ENCODE data around the gene GRHL1.

The GRHL1 gene

DNA sequence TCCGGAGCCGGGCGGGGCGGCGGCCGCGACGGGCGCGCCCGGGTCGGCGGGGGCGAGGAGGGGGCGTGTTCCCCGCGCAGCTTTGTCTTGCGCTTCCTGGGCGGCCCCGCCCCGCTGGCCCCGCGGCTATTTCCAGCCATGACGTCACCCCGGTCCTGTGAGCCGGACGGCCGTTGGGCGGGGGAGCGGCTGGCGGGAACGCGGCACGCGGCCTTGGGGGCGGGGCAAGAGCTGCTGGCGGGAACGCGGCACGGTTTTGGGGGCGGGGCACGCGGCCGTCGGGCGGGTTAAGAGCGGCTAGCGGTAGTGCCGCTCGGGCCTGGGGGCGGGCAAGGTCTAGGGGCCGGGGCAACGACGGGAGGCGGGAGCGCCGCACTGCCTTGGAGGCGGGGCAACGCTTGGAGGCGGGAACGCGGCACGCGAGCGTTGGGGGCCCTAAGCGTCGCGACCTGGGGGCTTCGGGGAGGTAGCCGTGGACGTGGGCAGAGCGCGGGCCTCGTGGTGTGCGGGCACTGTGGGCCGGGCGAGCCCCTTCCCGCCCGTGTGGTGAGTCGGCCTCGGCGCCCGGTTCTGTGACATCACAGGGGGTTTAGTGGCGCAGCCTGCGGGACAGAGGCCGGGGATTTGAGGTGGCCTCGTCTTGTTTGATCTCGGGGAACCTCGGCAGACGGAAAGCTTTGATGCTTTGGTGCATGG is 92.6 kb downstream of the GRHL1 start:
- peak; percentile 55 to 80 for DNase-seq

DNA sequence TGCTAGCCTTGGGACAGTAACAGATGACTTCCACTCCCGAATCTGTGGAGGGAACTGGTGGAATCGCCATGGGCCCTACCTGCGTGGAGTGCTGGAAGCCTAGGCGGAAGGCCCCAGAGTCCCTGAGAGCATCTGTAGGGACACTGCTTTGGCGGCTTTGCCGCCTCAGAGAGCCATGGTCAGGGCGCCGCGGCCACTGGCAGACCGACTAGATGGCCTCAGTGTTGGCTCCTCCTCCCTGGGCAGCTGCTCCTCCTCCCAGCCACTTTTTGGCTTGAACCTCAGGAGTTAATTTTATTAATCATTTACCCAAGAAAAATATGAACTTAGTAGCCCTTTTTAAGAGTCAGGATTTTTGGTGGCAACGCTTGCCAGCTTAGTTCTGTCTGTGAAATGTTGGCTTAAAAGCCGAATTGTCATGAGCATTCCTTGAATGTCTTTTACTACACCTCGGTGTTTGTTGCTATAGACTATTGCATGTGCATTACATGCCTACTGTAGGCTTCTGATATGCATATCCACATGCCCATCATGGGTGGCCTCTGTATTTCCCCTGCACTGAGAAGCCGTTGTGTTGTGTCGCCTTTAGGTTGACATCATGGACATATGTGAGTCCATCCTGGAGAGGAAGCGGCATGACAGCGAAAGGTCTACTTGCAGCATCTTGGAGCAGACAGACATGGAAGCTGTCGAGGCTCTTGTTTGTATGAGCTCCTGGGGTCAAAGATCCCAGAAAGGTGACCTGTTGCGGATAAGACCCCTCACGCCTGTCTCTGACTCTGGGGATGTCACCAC is 94.3 kb downstream of the GRHL1 start:
- no peak for DNase-seq

- no peak for DNase-seq
These were observed 95.4 kb downstream of the GRHL1 start for GRCh38 chr2:10046931-10047330.

DNA sequence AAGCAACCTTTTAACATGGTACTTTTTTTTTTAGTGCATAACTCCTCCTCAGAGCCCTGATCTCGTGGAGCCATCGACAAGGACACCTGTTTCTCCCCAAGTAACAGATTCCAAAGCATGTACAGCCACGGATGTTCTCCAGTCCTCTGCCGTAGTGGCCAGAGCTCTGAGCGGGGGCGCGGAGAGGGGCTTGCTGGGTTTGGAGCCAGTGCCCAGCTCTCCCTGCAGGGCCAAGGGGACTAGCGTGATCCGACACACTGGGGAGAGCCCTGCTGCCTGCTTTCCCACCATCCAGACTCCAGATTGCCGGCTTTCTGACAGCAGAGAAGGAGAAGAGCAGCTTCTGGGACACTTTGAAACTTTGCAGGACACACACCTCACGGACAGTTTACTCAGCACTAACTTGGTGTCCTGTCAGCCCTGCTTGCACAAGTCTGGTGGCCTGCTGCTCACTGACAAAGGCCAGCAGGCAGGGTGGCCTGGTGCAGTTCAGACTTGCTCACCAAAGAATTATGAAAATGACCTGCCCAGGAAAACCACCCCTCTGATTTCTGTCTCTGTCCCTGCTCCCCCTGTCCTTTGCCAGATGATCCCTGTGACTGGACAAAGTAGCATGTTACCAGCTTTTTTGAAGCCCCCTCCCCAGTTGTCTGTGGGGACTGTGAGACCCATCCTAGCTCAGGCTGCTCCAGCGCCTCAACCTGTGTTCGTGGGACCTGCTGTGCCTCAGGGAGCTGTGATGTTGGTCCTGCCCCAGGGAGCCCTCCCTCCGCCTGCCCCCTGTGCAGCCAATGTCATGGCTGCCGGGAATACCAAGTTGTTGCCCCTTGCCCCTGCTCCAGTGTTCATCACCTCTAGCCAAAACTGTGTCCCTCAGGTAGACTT is 96.4 kb downstream of the GRHL1 start:
- DNase-seq = no peak

DNA sequence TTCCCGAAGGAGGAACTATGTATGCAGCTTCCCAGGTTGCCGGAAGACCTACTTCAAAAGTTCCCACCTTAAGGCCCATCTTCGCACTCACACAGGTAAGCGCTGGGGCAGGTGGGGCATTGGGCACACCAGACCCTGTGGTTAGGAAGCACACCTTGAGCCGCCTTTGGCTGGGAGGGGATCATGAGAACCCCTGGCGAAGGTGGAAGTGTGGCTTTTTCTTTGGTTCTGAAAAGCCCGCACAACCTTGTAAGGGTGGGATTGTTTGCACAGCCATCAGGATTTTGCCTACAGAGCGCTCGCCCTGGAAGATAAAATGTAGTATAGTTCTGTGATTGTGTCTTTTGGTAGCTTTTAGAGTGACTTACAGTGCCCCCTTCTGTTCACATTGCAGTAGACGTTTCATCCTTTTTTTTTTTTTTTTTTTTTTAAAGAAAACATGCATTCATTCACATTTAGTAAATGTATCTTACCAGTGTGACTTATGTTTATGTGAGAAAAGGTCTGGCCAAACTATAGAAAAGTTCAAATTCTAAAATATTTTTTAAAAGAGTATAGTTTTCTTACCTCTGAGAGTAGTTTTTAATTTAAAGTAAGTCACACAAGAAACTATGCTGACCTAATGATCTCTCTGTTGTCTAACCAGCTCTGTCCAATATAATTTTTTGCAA is 97.1 kb downstream of the GRHL1 start:
- DNase-seq = peak in 1 of 2 donors; percentile 73

Measured in hippocampal formation (tissue), 2 donors.